HG03039 (cell line): Measurements from ENCODE around the gene CELF2.
A peak's percentile ranks its signal among the peaks of the same experiment; 100 is the strongest.

Experiments used
- ATAC-seq: cut with Tn5 transposase; IDR thresholded peaks from one replicate; pipeline ENCODE4 v1.9.1; 2021; ENCODE audit warnings: mild to moderate bottlenecking, moderate library complexity; ENCODE audit not compliant: unreplicated experiment

CELF2 gene

GRCh38 chr10:11262494-11263345 lies 245.0 kb downstream of the CELF2 start:
- no peak for ATAC-seq

GRCh38 chr10:11263767-11264166 lies 246.1 kb downstream of the CELF2 start:
- ATAC-seq = no peak

- no peak for ATAC-seq
Measured at GRCh38 chr10:11264296-11265048, 246.8 kb downstream of the CELF2 start.

- ATAC-seq = no peak
Measured at GRCh38 chr10:11265484-11265883, 247.8 kb downstream of the CELF2 start.

GRCh38 chr10:11266426-11266825 lies 248.8 kb downstream of the CELF2 start:
- ATAC-seq = no peak

GRCh38 chr10:11270135-11270857 lies 252.6 kb downstream of the CELF2 start:
- peak; percentile 59 for ATAC-seq

GRCh38 chr10:11270858-11271179 lies 253.1 kb downstream of the CELF2 start:
- ATAC-seq = no peak

GRCh38 chr10:11272915-11273389 lies 255.3 kb downstream of the CELF2 start:
- peak; percentile 69 for ATAC-seq

- no peak for ATAC-seq
Measured at GRCh38 chr10:11274452-11274851, 256.8 kb downstream of the CELF2 start.

GRCh38 chr10:11275651-11276050 lies 258.0 kb downstream of the CELF2 start:
- ATAC-seq = no peak

GRCh38 chr10:11276449-11276990 lies 258.8 kb downstream of the CELF2 start:
- ATAC-seq = no peak

- no peak for ATAC-seq
Measured at GRCh38 chr10:11279314-11279713, 261.6 kb downstream of the CELF2 start.

- no peak for ATAC-seq
Measured at GRCh38 chr10:11280187-11280932, 262.7 kb downstream of the CELF2 start.

GRCh38 chr10:11282156-11282555 lies 264.5 kb downstream of the CELF2 start:
- ATAC-seq = no peak

- ATAC-seq = no peak
Measured at GRCh38 chr10:11282661-11283060, 265.0 kb downstream of the CELF2 start.

- ATAC-seq = no peak
Measured at GRCh38 chr10:11284291-11285085, 266.8 kb downstream of the CELF2 start.

GRCh38 chr10:11285171-11285570 lies 267.5 kb downstream of the CELF2 start:
- no peak for ATAC-seq

GRCh38 chr10:11286261-11286852 lies 268.7 kb downstream of the CELF2 start:
- peak; percentile 84 for ATAC-seq

GRCh38 chr10:11288302-11288701 lies 270.6 kb downstream of the CELF2 start:
- ATAC-seq = no peak
